Activated T-helper 1 cell treated with anti-CD3 and anti-CD28 coated beads, Interleukin-2, amount 50 U/mL, for 16 hours (primary cell): ENCODE data around the gene ZNF563.

Source experiments
- DNase-seq, 2 donors: peaks; one replicate each; pipeline ENCODE4 v3.0.0-alpha.2; 2020; ENCODE audit warnings: low read depth in 1 of 2, low spot score in 1 of 2

The ZNF563 gene

GRCh38 chr19:12294249-12295158 lies 38.9 kb downstream of the ZNF563 start, which contains the start of gene ZNF44:
Gene ZNF44, minus strand, starts transcription at chr19:12294883. Its CDS starts 189 bp downstream, at chr19:12294694.
- DNase-seq, result peak; percentile 87 to 90

- DNase-seq, result peak; percentile 17 to 33
Measured at GRCh38 chr19:12293777-12294248, 39.6 kb downstream of the ZNF563 start.

GRCh38 chr19:12289790-12290065 lies 43.7 kb downstream of the ZNF563 start:
- no peak for DNase-seq

GRCh38 chr19:12287958-12288500 lies 45.4 kb downstream of the ZNF563 start:
- no peak for DNase-seq

GRCh38 chr19:12284631-12285030 lies 48.8 kb downstream of the ZNF563 start:
- no peak for DNase-seq

GRCh38 chr19:12284226-12284625 lies 49.2 kb downstream of the ZNF563 start:
- DNase-seq, result no peak

- no peak for DNase-seq
Measured at GRCh38 chr19:12278713-12279112, 54.7 kb downstream of the ZNF563 start.

- no peak for DNase-seq
Measured at GRCh38 chr19:12272980-12273901, 60.2 kb downstream of the ZNF563 start.

- no peak for DNase-seq
Measured at GRCh38 chr19:12272386-12272785, 61.0 kb downstream of the ZNF563 start.

- DNase-seq, result no peak
Measured at GRCh38 chr19:12270854-12271253, 62.6 kb downstream of the ZNF563 start.
